Stimulated activated naive CD4-positive, alpha-beta T cell treated with Interleukin-2 at 50 U/mL for 16 hours (primary cell): ENCODE data around the gene CCNH.

ENCODE experiments used
- DNase-seq: peaks from one replicate; lab custom pipeline; 2025; lab: John Stamatoyannopoulos, UW

CCNH gene

GRCh38 chr5:87412630-87413342 lies at the start of gene CCNH:
Gene CCNH (minus strand): TSS chr5:87412930. CDS start chr5:87412794, 136 bp downstream.
- DNase-seq = peak; percentile 95

GRCh38 chr5:87457706-87458105 lies 45.0 kb upstream of the CCNH start:
- no peak for DNase-seq

- no peak for DNase-seq
Measured at GRCh38 chr5:87453801-87454200, 41.1 kb upstream of the CCNH start.

- DNase-seq = no peak
Measured at GRCh38 chr5:87452837-87453236, 40.1 kb upstream of the CCNH start.

GRCh38 chr5:87442419-87442818 lies 29.7 kb upstream of the CCNH start:
- no peak for DNase-seq

- DNase-seq = no peak
Measured at GRCh38 chr5:87438231-87438630, 25.5 kb upstream of the CCNH start.

GRCh38 chr5:87437724-87438123 lies 25.0 kb upstream of the CCNH start:
- DNase-seq = no peak

GRCh38 chr5:87435144-87435694 lies 22.5 kb upstream of the CCNH start:
- no peak for DNase-seq

- no peak for DNase-seq
Measured at GRCh38 chr5:87434461-87434860, 21.7 kb upstream of the CCNH start.

GRCh38 chr5:87433945-87434344 lies 21.2 kb upstream of the CCNH start:
- no peak for DNase-seq

- DNase-seq = no peak
Measured at GRCh38 chr5:87432460-87432859, 19.7 kb upstream of the CCNH start.

- DNase-seq = no peak
Measured at GRCh38 chr5:87430863-87431457, 18.2 kb upstream of the CCNH start.

- no peak for DNase-seq
Measured at GRCh38 chr5:87423755-87424154, 11.0 kb upstream of the CCNH start.

GRCh38 chr5:87421307-87421706 lies 8.6 kb upstream of the CCNH start:
- no peak for DNase-seq

- no peak for DNase-seq
Measured at GRCh38 chr5:87418506-87418905, 5.8 kb upstream of the CCNH start.

GRCh38 chr5:87413343-87413645 lies 564 bp upstream of the CCNH start:
- no peak for DNase-seq

- DNase-seq = peak; percentile 30
Measured at GRCh38 chr5:87411973-87412629, 629 bp downstream of the CCNH start.

GRCh38 chr5:87411586-87411972 lies 1.2 kb downstream of the CCNH start:
- no peak for DNase-seq

GRCh38 chr5:87410931-87411330 lies 1.8 kb downstream of the CCNH start:
- no peak for DNase-seq

- DNase-seq = no peak
Measured at GRCh38 chr5:87408204-87408603, 4.5 kb downstream of the CCNH start.

GRCh38 chr5:87405472-87406155 lies 7.1 kb downstream of the CCNH start:
- DNase-seq = no peak

GRCh38 chr5:87404359-87404758 lies 8.4 kb downstream of the CCNH start:
- DNase-seq = no peak

GRCh38 chr5:87403899-87404298 lies 8.8 kb downstream of the CCNH start:
- DNase-seq = no peak
